ENCODE measurements around the gene TRNP1.

DNA sequence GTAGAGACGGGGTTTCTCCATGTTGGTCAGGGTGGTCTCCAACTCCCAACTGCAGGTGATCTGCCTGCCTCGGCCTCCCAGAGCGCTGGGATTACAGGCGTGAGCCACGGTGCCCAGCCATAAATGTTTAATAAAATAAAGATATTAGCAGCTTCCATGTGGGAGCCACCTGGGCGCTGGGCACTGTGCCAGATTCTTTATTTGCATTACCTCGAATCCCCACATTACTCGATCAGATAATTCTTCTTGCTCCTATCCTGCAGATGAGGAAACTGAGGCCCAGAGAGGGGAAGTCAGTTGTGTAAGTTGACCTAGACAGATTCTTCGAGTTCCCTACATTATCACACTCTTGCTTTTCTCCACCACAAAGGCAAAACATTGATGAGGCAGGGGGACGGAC, 44.0 kb downstream of the TRNP1 start:
- TF ChIP-seq, protein P1, sequence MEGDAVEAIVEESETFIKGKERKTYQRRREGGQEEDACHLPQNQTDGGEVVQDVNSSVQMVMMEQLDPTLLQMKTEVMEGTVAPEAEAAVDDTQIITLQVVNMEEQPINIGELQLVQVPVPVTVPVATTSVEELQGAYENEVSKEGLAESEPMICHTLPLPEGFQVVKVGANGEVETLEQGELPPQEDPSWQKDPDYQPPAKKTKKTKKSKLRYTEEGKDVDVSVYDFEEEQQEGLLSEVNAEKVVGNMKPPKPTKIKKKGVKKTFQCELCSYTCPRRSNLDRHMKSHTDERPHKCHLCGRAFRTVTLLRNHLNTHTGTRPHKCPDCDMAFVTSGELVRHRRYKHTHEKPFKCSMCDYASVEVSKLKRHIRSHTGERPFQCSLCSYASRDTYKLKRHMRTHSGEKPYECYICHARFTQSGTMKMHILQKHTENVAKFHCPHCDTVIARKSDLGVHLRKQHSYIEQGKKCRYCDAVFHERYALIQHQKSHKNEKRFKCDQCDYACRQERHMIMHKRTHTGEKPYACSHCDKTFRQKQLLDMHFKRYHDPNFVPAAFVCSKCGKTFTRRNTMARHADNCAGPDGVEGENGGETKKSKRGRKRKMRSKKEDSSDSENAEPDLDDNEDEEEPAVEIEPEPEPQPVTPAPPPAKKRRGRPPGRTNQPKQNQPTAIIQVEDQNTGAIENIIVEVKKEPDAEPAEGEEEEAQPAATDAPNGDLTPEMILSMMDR (IDR thresholded peaks at IDR 0.05): no peak
- TF ChIP-seq POLR2A (IDR thresholded peaks at IDR 0.05): no peak

Measured in testis (tissue), 2 donors.